ENCODE data around the gene ARHGAP26. TPM values are rescaled to one million over a fixed set of nuclear protein-coding genes. Genes with fewer than 3 reads are reported as not detected.

The ARHGAP26 gene
- total RNA-seq, 1 experiment from 2014 or later = 34.5 TPM

- TF ChIP-seq SIN3A (IDR thresholded peaks at IDR 0.05; ENCODE audit: low read depth) (no peak), ZFX (IDR thresholded peaks at IDR 0.05) (no peak), EGR1 (IDR thresholded peaks at IDR 0.05; ENCODE audit: low read depth) (no peak), SRF (IDR thresholded peaks at IDR 0.05; ENCODE audit: low read depth) (no peak), ATF3 (IDR thresholded peaks at IDR 0.05) (no peak), TCF7L2 (IDR thresholded peaks at IDR 0.05; ENCODE audit: borderline replicate concordance, extremely low read depth, insufficient read depth, insufficient read length) (no peak), RAD21 (IDR thresholded peaks at IDR 0.05; ENCODE audit: low read depth) (no peak), FOSL1 (IDR thresholded peaks at IDR 0.05; ENCODE audit: low read depth) (no peak), ZNF274 (IDR thresholded peaks at IDR 0.05; ENCODE audit: low read depth, low read length) (no peak), CTCF (IDR thresholded peaks at IDR 0.05 in 2 of 3, conservative IDR thresholded peaks at IDR 0.05 in 1 of 3; ENCODE audit: borderline replicate concordance in 1 of 3, insufficient read depth in 1 of 3, low read depth in 2 of 3, low read length in 2 of 3) (no peak)
Measured at GRCh38 chr5:142800776-142801494, 30.8 kb downstream of the ARHGAP26 start (continued).

- POLR2A ChIA-PET = no interaction called here
- Histone ChIP-seq H2AFZ (ENCODE audit: low read depth, low read length, poor library complexity, severe bottlenecking) (no peak overlapping the region), H3K27ac (ENCODE audit: low read depth, low read length) (no peak overlapping the region), H3K9me2 (ENCODE audit: insufficient read depth) (no peaks in the 10 kb centered on the region), H3K79me2 (ENCODE audit: insufficient read depth, low read length) (peaks cover 44% of the 10 kb centered on the region), H3K4me3 (replicated peaks in 1 of 2; ENCODE audit: low read depth in 1 of 2, low read length in 2 of 2) (no peak overlapping the region), H3K9ac (ENCODE audit: low read length) (no peak overlapping the region), H3K27me3 (ENCODE audit: insufficient read depth, low read length) (no peaks in the 10 kb centered on the region), H4K20me1 (ENCODE audit: insufficient read depth) (no peaks in the 10 kb centered on the region), H3K4me2 (ENCODE audit: low read length) (no peak overlapping the region), H3K9me3 (ENCODE audit: control insufficient read depth in 1 of 2, insufficient read depth in 1 of 2, low read depth in 1 of 2, low read length in 2 of 2) (no peaks in the 10 kb centered on the region), H3K4me1 (ENCODE audit: control insufficient read depth in 1 of 2, insufficient read depth in 2 of 2, low read length in 2 of 2) (peaks cover 2 to 12% of the 10 kb centered on the region in 2 experiments; a peak in 3 of 4 replicates), H3K36me3 (ENCODE audit: control insufficient read depth in 1 of 2, insufficient read depth in 2 of 2, low read length in 2 of 2) (no peaks in the 10 kb centered on the region)
- no peak for DNase-seq (ENCODE audit: low read depth, low spot score)
- ATAC-seq = no peak
- intact Hi-C loops (cut with micrococcal nuclease) = no loop called here
- RAD21 ChIA-PET (ENCODE audit: low non-redundant PET in 1 of 2, low total read pairs in 2 of 2, uncharacterized antibody in 2 of 2, unreplicated experiment in 2 of 2) = no interaction called here
- BruUV-seq (replicated peaks) = no TSS peak
- TF ChIP-seq CBX3 (IDR thresholded peaks at IDR 0.05; ENCODE audit: low read depth) = no peak
- TF ChIP-seq MAX (IDR thresholded peaks at IDR 0.05) = no peak
- no peak for TF ChIP-seq EGR1 (IDR thresholded peaks at IDR 0.05; ENCODE audit: low read depth)
- TF ChIP-seq CEBPB (IDR thresholded peaks at IDR 0.05; ENCODE audit: low read depth) = no peak
- CTCF ChIA-PET = no interaction called here
Measured at GRCh38 chr5:142801495-142801871, 31.3 kb downstream of the ARHGAP26 start.
